ENCODE measurements around the gene DMD.

DMD gene

DNA sequence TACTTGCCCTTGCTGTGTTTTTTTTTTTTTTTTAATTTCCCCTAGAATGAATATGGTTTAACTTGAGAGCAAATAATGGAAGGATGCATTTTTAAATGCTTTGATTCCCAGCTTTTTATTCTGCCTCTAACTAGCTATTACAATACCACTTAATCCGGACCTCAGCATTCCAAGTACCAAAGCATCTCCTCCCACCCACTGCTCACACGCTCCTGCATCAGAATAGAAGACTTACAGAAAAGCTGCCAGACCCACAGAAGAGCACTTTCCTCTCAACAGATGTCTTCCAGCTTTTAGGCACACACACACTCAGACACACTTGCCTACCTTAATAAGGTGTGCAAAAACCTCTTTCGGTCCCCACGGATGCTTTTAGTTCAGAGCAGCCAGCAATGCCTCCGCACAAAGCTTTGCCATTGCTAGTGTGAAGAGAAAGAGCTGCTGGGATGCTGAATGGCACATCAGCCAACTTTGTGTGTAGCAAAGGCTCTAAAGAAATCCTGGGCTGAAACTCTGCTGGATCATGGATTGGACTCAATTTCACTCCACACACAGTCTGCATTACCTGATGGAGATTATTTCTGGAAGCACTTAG is 1056.2 kb downstream of the DMD start:
- TF ChIP-seq, protein P1, sequence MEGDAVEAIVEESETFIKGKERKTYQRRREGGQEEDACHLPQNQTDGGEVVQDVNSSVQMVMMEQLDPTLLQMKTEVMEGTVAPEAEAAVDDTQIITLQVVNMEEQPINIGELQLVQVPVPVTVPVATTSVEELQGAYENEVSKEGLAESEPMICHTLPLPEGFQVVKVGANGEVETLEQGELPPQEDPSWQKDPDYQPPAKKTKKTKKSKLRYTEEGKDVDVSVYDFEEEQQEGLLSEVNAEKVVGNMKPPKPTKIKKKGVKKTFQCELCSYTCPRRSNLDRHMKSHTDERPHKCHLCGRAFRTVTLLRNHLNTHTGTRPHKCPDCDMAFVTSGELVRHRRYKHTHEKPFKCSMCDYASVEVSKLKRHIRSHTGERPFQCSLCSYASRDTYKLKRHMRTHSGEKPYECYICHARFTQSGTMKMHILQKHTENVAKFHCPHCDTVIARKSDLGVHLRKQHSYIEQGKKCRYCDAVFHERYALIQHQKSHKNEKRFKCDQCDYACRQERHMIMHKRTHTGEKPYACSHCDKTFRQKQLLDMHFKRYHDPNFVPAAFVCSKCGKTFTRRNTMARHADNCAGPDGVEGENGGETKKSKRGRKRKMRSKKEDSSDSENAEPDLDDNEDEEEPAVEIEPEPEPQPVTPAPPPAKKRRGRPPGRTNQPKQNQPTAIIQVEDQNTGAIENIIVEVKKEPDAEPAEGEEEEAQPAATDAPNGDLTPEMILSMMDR (IDR thresholded peaks at IDR 0.05; ENCODE audit: control extremely low read depth, extremely low read depth, low read depth, missing control alignments), result no peak
- POLR2A ChIA-PET, result no interaction called here
- CTCF ChIA-PET, result no interaction called here
- no peak for DNase-seq (ENCODE audit: extremely low spot score)

DNA sequence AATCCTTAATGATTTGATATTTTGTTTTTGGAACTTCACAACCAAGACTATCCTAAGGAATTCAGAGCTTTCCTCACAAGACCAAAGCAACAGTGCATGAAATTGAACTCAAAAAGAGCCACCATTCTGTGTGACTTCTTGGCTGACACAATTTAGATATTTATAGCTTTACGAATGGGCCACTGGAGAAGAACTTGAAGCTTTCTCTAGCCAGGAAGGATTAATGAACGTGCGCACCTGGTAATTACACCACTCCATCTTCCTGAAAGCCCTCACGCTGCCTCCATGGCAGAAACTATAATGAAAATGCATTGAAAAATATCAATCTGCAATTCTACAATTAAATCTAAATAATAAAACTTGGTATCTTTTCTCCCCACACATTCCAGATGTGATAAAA is 1057.8 kb downstream of the DMD start:
- CTCF ChIA-PET, result no interaction called here
- POLR2A ChIA-PET, result no interaction called here
- no peak for DNase-seq (ENCODE audit: extremely low spot score)
- TF ChIP-seq, protein P1 (IDR thresholded peaks at IDR 0.05; ENCODE audit: control extremely low read depth, extremely low read depth, low read depth, missing control alignments), result no peak

DNA sequence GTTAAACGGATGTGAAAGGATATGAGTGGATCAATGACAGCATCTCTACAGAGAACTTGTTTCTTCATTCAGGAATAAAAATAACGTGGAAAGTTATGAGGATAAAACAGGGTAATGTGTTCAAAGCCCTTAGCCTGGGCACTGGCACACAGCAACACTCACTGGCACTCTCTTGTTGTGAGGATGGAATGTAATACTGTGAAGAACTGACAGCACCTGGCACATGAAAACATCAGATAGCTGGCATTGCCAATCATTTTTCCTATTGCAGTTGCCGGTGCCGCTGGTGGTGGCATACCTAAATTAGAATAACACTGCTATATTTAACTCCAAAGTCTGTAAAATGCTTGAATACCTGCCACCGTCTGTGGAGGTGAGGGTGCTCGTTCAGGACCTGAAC is 1061.2 kb downstream of the DMD start:
- TF ChIP-seq, protein P1 (IDR thresholded peaks at IDR 0.05; ENCODE audit: control extremely low read depth, extremely low read depth, low read depth, missing control alignments), result no peak
- CTCF ChIA-PET, result no interaction called here
- no peak for DNase-seq (ENCODE audit: extremely low spot score)
- POLR2A ChIA-PET, result no interaction called here

DNA sequence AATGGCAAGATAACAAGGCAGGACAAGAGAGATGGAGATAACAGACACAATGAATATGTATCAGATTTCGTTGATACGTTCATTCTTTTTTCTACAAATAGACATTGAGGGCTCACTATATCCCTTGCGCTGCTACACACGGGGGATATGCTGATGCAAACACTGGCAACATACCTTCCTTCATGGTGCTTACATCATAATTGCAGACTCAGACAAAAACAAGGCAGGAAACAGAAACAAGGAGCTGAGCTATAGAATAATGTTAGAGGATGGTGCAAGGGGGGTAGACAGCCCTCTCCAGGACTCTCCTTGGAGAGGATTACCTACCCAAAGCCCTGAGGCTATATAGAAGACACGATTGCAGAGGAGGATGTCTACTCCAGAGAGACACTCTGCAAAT is 1069.5 kb downstream of the DMD start:
- ChIA-PET POLR2A (no interaction called here), CTCF (no interaction called here)
- TF ChIP-seq, protein P1 (IDR thresholded peaks at IDR 0.05; ENCODE audit: control extremely low read depth, extremely low read depth, low read depth, missing control alignments), result no peak
- DNase-seq (ENCODE audit: extremely low spot score), result no peak

DNA sequence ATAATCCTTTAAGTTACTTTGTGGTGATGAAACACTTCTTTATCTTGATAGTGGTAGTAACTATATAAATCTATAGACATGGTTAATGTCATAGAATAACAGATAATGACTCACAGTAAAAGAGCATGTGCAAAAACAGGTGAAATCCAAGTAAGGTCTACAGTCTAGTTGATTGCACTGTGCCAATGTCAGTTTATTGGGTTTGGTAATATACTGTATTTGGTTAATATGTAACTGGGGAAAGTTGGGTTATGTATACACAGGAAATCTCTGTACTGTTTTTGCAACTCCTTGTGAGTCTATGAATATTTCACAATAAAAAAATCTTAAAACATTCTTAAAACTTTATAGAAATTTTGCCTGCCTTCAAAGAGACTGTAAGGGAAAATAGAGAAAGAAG is 1071.9 kb downstream of the DMD start:
- no peak for DNase-seq (ENCODE audit: extremely low spot score)
- POLR2A ChIA-PET, result no interaction called here
- CTCF ChIA-PET, result no interaction called here
- TF ChIP-seq, protein P1 (IDR thresholded peaks at IDR 0.05; ENCODE audit: control extremely low read depth, extremely low read depth, low read depth, missing control alignments), result no peak

DNA sequence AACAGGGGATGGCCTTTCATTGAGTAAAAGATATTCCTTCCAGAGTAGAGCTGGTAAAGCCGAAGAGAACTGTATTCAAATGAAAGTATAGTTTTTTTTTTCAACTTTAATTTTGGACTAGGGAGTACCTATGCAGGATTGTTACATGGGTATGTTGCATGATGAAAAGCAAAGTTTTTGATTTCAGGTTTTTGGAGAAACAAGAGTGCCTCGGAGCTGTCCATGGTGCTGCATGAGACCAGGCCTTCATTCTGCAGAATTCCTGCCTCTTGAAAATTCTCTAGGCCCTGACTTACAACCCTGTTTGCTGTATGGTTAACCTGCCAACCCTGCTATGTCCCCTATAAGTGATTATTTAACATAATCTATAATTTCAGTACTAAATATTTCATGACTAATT is 1073.8 kb downstream of the DMD start:
- no peak for DNase-seq (ENCODE audit: extremely low spot score)
- POLR2A ChIA-PET, result no interaction called here
- CTCF ChIA-PET, result interaction anchor here (1.1 kb wide), 1 partner anchor 9 kb away, joined by 3 read pairs; no protein-coding TSS in a partner anchor
- TF ChIP-seq, protein P1 (IDR thresholded peaks at IDR 0.05; ENCODE audit: control extremely low read depth, extremely low read depth, low read depth, missing control alignments), result no peak

DNA sequence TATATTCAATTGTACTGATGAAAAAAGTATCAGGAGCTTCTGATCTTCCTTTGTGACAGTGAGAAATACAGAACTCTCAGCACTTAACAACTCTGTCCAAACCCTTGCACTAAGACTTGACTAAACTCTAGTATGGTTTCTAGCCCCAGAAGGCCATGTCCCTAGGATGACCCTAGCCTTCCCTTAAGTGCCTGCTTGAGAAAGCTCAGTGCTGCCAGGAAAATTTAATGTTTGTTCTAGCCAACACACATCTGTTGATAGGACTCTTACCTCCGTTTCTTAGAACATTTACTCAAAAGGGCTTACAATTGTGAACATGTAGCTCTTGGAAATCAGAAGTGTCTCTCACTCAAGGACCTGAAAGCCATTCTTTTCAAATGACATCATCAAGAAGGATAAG is 1084.4 kb downstream of the DMD start:
- TF ChIP-seq, protein P1 (IDR thresholded peaks at IDR 0.05; ENCODE audit: control extremely low read depth, extremely low read depth, low read depth, missing control alignments), result no peak
- no peak for DNase-seq (ENCODE audit: extremely low spot score)
- ChIA-PET POLR2A (no interaction called here), CTCF (no interaction called here)

Measured in GM10248 (cell line).